Thoracic aorta (tissue), 2 donors: Measurements from ENCODE around the gene C9orf50. TPM values are rescaled to one million over a fixed set of nuclear protein-coding genes. Genes with fewer than 3 reads are reported as not detected.
A peak's percentile ranks its signal among the peaks of the same experiment; 100 is the strongest.

ENCODE experiments used
- ATAC-seq: fragments of 150-250 bp; one replicate; pipeline ENCODE4 v1.8.0; 2017; ENCODE audit warnings: low read depth; ENCODE audit not compliant: insufficient number of reproducible peaks, low FRiP score
- DNase-seq: peaks from one replicate; pipeline ENCODE4 v3.0.0-alpha.2; 2020; ENCODE audit warnings: low spot score
- H3K27ac ChIP-seq, 2 donors: fragments of 200-600 bp; sonication (generic); 1 replicate in 1 of 2; 2 replicates in 1 of 2; pipeline ENCODE4 v1.5.1; 2016; ENCODE audit warnings: mild to moderate bottlenecking in 2 of 2, moderate library complexity in 2 of 2
- H3K27me3 ChIP-seq: fragments of 200-600 bp; sonication (generic); replicated peaks from 2 replicates; pipeline ENCODE4 v1.6.0; 2016; ENCODE audit warnings: mild to moderate bottlenecking; ENCODE audit not compliant: insufficient read depth
- H3K36me3 ChIP-seq: fragments of 200-600 bp; sonication (generic); one replicate; pipeline ENCODE4 v1.5.1; 2016
- H3K4me1 ChIP-seq, 2 donors: fragments of 200-600 bp; sonication (generic); 1 replicate in 1 of 2; 2 replicates in 1 of 2; pipeline versions ENCODE4 v1.5.1 to v1.6.0; 2016; ENCODE audit warnings: low read depth in 2 of 2, mild to moderate bottlenecking in 1 of 2; ENCODE audit not compliant: control insufficient read depth in 1 of 2
- H3K4me3 ChIP-seq: fragments of 200-600 bp; sonication (generic); 2 replicates; pipeline ENCODE4 v1.5.1; 2016; ENCODE audit warnings: mild to moderate bottlenecking
- H3K9me3 ChIP-seq: fragments of 200-600 bp; sonication (generic); 2 replicates; pipeline ENCODE4 v1.5.1; 2016
- total RNA-seq, 2 donors: library from RNA; depleted of rRNA; stranded (reverse); fragments of >200 nt; gene quantifications; one replicate each; pipeline versions ENCODE4 v1.1.0 to v1.2.3, GENCODE V29; 2016
- TF ChIP-seq, protein P1 (sequence below): fragments of 200-600 bp; sonication (generic); IDR thresholded peaks from one replicate; pipeline ENCODE4 v1.5.1; 2019; ENCODE audit warnings: antibody characterized with exemption

The C9orf50 gene
- total RNA-seq, 2 donors from 2014 or later = not detected

DNA sequence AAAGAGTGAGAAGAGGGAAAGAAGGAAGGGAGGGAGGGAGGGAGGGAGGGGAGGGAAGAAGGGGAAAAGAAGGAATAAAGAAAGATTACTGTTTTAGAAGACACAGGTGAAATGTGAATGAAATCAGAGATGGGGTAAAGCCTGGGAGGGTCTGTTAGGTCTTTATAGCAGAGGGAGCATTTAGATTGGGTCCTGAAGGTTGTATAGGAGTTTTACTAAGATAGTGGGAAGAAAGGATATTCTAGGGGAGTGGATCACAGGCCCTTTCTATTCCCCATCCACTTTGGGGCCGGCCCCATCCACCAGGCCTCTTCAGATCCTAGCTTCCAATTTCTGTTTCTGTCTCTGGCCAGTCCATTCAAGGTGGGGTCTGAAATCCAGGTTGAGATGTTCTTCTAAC lies 35.5 kb downstream of the C9orf50 start:
- TF ChIP-seq, protein P1, sequence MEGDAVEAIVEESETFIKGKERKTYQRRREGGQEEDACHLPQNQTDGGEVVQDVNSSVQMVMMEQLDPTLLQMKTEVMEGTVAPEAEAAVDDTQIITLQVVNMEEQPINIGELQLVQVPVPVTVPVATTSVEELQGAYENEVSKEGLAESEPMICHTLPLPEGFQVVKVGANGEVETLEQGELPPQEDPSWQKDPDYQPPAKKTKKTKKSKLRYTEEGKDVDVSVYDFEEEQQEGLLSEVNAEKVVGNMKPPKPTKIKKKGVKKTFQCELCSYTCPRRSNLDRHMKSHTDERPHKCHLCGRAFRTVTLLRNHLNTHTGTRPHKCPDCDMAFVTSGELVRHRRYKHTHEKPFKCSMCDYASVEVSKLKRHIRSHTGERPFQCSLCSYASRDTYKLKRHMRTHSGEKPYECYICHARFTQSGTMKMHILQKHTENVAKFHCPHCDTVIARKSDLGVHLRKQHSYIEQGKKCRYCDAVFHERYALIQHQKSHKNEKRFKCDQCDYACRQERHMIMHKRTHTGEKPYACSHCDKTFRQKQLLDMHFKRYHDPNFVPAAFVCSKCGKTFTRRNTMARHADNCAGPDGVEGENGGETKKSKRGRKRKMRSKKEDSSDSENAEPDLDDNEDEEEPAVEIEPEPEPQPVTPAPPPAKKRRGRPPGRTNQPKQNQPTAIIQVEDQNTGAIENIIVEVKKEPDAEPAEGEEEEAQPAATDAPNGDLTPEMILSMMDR = no peak
- Histone ChIP-seq H3K27ac (no peak overlapping the region), H3K36me3 (no peaks in the 10 kb centered on the region), H3K4me3 (no peak overlapping the region), H3K9me3 (no peaks in the 10 kb centered on the region), H3K27me3 (no peaks in the 10 kb centered on the region), H3K4me1 (peaks cover 4 to 19% of the 10 kb centered on the region in 2 donors)
- ATAC-seq (no peak), DNase-seq (no peak)

DNA sequence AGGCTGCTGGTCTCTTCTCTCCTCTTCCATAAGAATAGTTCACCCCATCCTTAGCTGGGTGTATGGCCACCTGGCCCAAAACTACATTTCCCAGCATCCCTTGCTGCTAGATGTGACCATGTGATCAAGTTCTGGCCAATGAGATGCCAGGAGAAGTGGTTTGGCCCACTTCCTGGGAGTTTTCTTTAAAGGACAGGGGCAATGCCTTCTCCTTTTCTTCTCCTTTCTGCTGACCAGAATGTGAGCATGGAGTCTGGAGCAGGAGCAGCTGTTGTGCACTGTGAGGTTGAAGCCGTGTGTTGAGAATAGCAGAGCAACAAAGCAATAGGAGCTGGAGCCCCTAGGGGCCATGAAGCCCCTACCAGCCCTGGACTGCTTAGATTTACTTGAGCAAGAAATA lies 36.8 kb downstream of the C9orf50 start:
- H3K9me3 ChIP-seq = no peaks in the 10 kb centered on the region
- ATAC-seq = peak; percentile 84
- H3K36me3 ChIP-seq = no peaks in the 10 kb centered on the region
- H3K4me1 ChIP-seq = peaks cover 4 to 11% of the 10 kb centered on the region in 2 donors
- H3K27me3 ChIP-seq = no peaks in the 10 kb centered on the region
- DNase-seq = no peak
- H3K4me3 ChIP-seq = no peak overlapping the region
- TF ChIP-seq, protein P1 = no peak
- H3K27ac ChIP-seq = no peak overlapping the region

GRCh38 chr9:129583308-129584038 lies 37.4 kb downstream of the C9orf50 start:
- ATAC-seq = no peak

DNA sequence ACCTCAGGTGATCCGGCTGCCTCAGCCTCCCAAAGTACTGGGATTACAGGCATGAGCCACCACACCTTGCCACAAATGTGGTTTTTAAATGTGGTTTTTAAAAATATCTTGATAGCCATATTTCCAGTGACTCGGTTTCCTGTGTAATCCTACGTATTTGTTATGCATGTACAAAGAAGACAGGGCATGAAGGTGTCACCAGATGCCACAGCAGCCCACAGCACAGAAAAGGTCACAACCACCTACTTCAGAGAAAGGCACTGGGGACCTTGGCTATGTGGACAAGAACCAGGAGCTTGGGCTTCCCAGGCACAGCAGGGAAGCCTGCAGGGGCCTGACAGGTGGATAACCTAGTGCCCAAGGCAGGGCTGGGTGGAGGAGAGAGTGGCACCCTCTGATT lies 38.0 kb downstream of the C9orf50 start:
- DNase-seq (no peak), ATAC-seq (no peak)
- Histone ChIP-seq H3K4me1 (peaks cover 4 to 5% of the 10 kb centered on the region in 2 donors), H3K4me3 (no peak overlapping the region), H3K27me3 (no peaks in the 10 kb centered on the region), H3K9me3 (no peaks in the 10 kb centered on the region), H3K36me3 (no peaks in the 10 kb centered on the region), H3K27ac (no peak overlapping the region)
- TF ChIP-seq, protein P1 = no peak

More at GRCh38 chr9:129583308-129584038, 37.4 kb downstream of the C9orf50 start:
- Histone ChIP-seq H3K27me3 (no peaks in the 10 kb centered on the region), H3K4me1 (peaks cover 4 to 5% of the 10 kb centered on the region in 2 donors), H3K9me3 (no peaks in the 10 kb centered on the region), H3K27ac (no peak overlapping the region), H3K36me3 (no peaks in the 10 kb centered on the region), H3K4me3 (no peak overlapping the region)
- no peak for DNase-seq
- TF ChIP-seq, protein P1 = no peak

GRCh38 chr9:129581505-129582189 lies 39.3 kb downstream of the C9orf50 start:
- Histone ChIP-seq H3K27me3 (no peaks in the 10 kb centered on the region), H3K9me3 (no peaks in the 10 kb centered on the region), H3K4me1 (peaks cover 5 to 8% of the 10 kb centered on the region in 2 donors), H3K27ac (no peak overlapping the region), H3K36me3 (no peaks in the 10 kb centered on the region), H3K4me3 (no peak overlapping the region)
- no peak for DNase-seq
- TF ChIP-seq, protein P1 = no peak
- ATAC-seq = no peak
